SK-N-SH (cell line): Measurements from ENCODE around the gene MAP1LC3A. TPM values are rescaled to one million over a fixed set of nuclear protein-coding genes. Genes with fewer than 3 reads are reported as not detected.
A peak's percentile ranks its signal among the peaks of the same experiment; 100 is the strongest.

Source experiments
- CTCF ChIA-PET: fragments of 300-600, 350-600 bp; formaldehyde crosslinking; extraction: SDS; loops from one replicate; lab custom pipeline; 2021; lab: Yijun Ruan, JAX
- POLR2A ChIA-PET: fragments of 350-600 bp; sonication (Branson Sonifier 250); formaldehyde crosslinking; extraction: SDS; loops from one replicate; lab custom pipeline; 2020; ENCODE audit warnings: antibody characterized with exemption, inconsistent platforms; lab: Yijun Ruan, JAX
- DNase-seq: peaks from one replicate; pipeline ENCODE4 v3.0.0; 2012
- H2AFZ ChIP-seq: fragments of 200-600 bp; sonication (generic); 2 replicates; pipeline ENCODE4 v1.8.1; 2016; ENCODE audit warnings: antibody characterized with exemption, mild to moderate bottlenecking, low read depth
- H3F3A ChIP-seq: fragments of 200-600 bp; sonication (generic); replicated peaks from 2 replicates; pipeline ENCODE3; 2016; ENCODE audit warnings: antibody characterized with exemption, mild to moderate bottlenecking; ENCODE audit not compliant: insufficient read depth
- H3K27ac ChIP-seq, 2 experiments: fragments of 200-500 bp in 1 of 2; fragments of 200-600 bp in 1 of 2; sonication (Bioruptor generic) in 1 of 2; sonication (generic), shearing (Covaris generic) in 1 of 2; 2 replicates each; pipeline versions ENCODE4 v1.5.1 to v1.6.1; 2014 to 2016; ENCODE audit warnings: low read depth in 2 of 2, inconsistent platforms in 1 of 2, low read length in 1 of 2, mild to moderate bottlenecking in 1 of 2, mixed read lengths in 1 of 2
- H3K27me3 ChIP-seq: fragments of 200-600 bp; sonication (generic), shearing (Covaris generic); 2 replicates; pipeline ENCODE4 v1.6.1; 2016; ENCODE audit warnings: mixed run types; ENCODE audit not compliant: insufficient read depth
- H3K36me3 ChIP-seq, 2 experiments: fragments of 200-500 bp in 1 of 2; fragments of 200-600 bp in 1 of 2; sonication (Bioruptor generic) in 1 of 2; sonication (generic) in 1 of 2; replicated peaks in 1 of 2; 2 replicates each; pipeline versions ENCODE3 to v1.5.1; 2014 to 2016; ENCODE audit warnings: low read length in 1 of 2, mild to moderate bottlenecking in 1 of 2; ENCODE audit not compliant: insufficient read depth in 2 of 2, control insufficient read depth in 1 of 2
- H3K4me1 ChIP-seq, 2 experiments: fragments of 200-500 bp in 1 of 2; fragments of 200-600 bp in 1 of 2; sonication (Bioruptor generic) in 1 of 2; sonication (generic), shearing (Covaris generic) in 1 of 2; 2 replicates each; pipeline versions ENCODE4 v1.5.1 to v1.6.1; 2014 to 2016; ENCODE audit warnings: low read depth in 1 of 2, low read length in 1 of 2, mixed run types in 1 of 2; ENCODE audit not compliant: insufficient read depth in 2 of 2, control insufficient read depth in 1 of 2
- H3K4me2 ChIP-seq: fragments of 200-600 bp; sonication (generic), shearing (Covaris generic); 2 replicates; pipeline ENCODE4 v1.6.1; 2017; ENCODE audit warnings: mixed run types
- H3K4me3 ChIP-seq, 2 experiments: fragments of 200-500 bp in 1 of 2; fragments of 200-600 bp in 1 of 2; sonication (Bioruptor generic) in 1 of 2; sonication (generic), shearing (Covaris generic) in 1 of 2; 2 replicates each; pipeline versions ENCODE4 v1.5.1 to v1.8.1; 2014 to 2016; ENCODE audit warnings: low read depth in 2 of 2, inconsistent platforms in 1 of 2, low read length in 1 of 2, mild to moderate bottlenecking in 1 of 2, mixed read lengths in 1 of 2, moderate library complexity in 1 of 2
- H3K79me2 ChIP-seq: fragments of 200-600 bp; sonication (generic); 2 replicates; pipeline ENCODE4 v1.8.1; 2017; ENCODE audit warnings: mild to moderate bottlenecking; ENCODE audit not compliant: insufficient read depth
- H3K9ac ChIP-seq: fragments of 200-600 bp; sonication (generic); 2 replicates; pipeline ENCODE4 v1.6.1; 2017; ENCODE audit warnings: mixed run types
- H3K9me2 ChIP-seq: fragments of 200-600 bp; sonication (generic); 2 replicates; pipeline ENCODE4 v1.6.1; 2017; ENCODE audit warnings: mixed run types
- H3K9me3 ChIP-seq: fragments of 200-600 bp; sonication (generic); 2 replicates; pipeline ENCODE4 v1.6.1; 2017; ENCODE audit warnings: mixed run types, mild to moderate bottlenecking, moderate library complexity
- H4K20me1 ChIP-seq: fragments of 200-600 bp; sonication (generic); 2 replicates; pipeline ENCODE4 v1.6.1; 2017; ENCODE audit warnings: mild to moderate bottlenecking, mixed run types; ENCODE audit not compliant: insufficient read depth
- CTCF ChIP-seq: fragments of 200-600 bp; sonication (generic); IDR thresholded peaks from 2 replicates; pipeline ENCODE4 v1.6.1; 2017; ENCODE audit warnings: antibody characterized with exemption, mild to moderate bottlenecking, moderate library complexity
- ELF1 ChIP-seq: IDR thresholded peaks from 2 replicates; pipeline ENCODE4 v1.4.0; 2012
- EZH2phosphoT487 ChIP-seq: fragments of 200-600 bp; sonication (generic); IDR thresholded peaks from 2 replicates; pipeline ENCODE4 v1.6.1; 2017; ENCODE audit warnings: low read depth, mixed run types, mild to moderate bottlenecking, antibody characterized with exemption, moderate library complexity, borderline replicate concordance
- FOXM1 ChIP-seq: IDR thresholded peaks from 2 replicates; pipeline ENCODE4 v1.4.0; 2012; ENCODE audit warnings: low read depth, mild to moderate bottlenecking
- GATA2 ChIP-seq: sonication (generic); formaldehyde crosslinking; IDR thresholded peaks from 2 replicates; pipeline ENCODE4 v1.5.0; 2020; ENCODE audit warnings: mild to moderate bottlenecking, missing genetic modification reagents
- JUND ChIP-seq: IDR thresholded peaks from 2 replicates; pipeline ENCODE4 v1.4.0; 2012
- MAX ChIP-seq: IDR thresholded peaks from 2 replicates; pipeline ENCODE4 v1.4.0; 2012; ENCODE audit warnings: low read depth
- MEF2A ChIP-seq: IDR thresholded peaks from 2 replicates; pipeline ENCODE4 v1.4.0; 2012; ENCODE audit warnings: low read depth, borderline replicate concordance
- NFIC ChIP-seq: IDR thresholded peaks from 2 replicates; pipeline ENCODE4 v1.4.0; 2012; ENCODE audit warnings: borderline replicate concordance
- NRF1 ChIP-seq: IDR thresholded peaks from 2 replicates; pipeline ENCODE4 v1.6.1; 2012; ENCODE audit warnings: low read depth, mild to moderate bottlenecking, low read length
- RAD21 ChIP-seq: IDR thresholded peaks from 2 replicates; pipeline ENCODE4 v1.6.1; 2012; ENCODE audit warnings: mild to moderate bottlenecking, low read length
- RFX5 ChIP-seq: IDR thresholded peaks from 2 replicates; pipeline ENCODE4 v1.6.1; 2012; ENCODE audit warnings: mild to moderate bottlenecking, improper control_type of control experiment, low read length
- SMC3 ChIP-seq: IDR thresholded peaks from 2 replicates; pipeline ENCODE4 v1.6.1; 2012; ENCODE audit warnings: low read depth, low read length, improper control_type of control experiment
- TAF1 ChIP-seq: IDR thresholded peaks from 2 replicates; pipeline ENCODE4 v1.6.1; 2012; ENCODE audit warnings: low read depth, mild to moderate bottlenecking, low read length, moderate library complexity, borderline replicate concordance
- YY1 ChIP-seq: IDR thresholded peaks from 2 replicates; pipeline ENCODE4 v1.4.0; 2012; ENCODE audit warnings: low read depth, mild to moderate bottlenecking
- WGBS: methylation state at CpG from one replicate; pipeline ENCODE4 v1.1.6; 2017; ENCODE audit warnings: low lambda C conversion rate; 5-methylcytosine and 5-hydroxymethylcytosine counted together
- polyA plus RNA-seq, 3 experiments: library from polyadenylated mRNA; depleted of rRNA; stranded (reverse); fragments of >200 nt; gene quantifications; 2 replicates each; pipeline ENCODE4 v1.2.3, GENCODE V29; 2012
- TF ChIP-seq, protein P1 (sequence below): IDR thresholded peaks from 2 replicates; pipeline ENCODE4; 2012

Gene MAP1LC3A
- polyA plus RNA-seq, 1 of the 3 experiments (the other 2 are of a cell fraction): 24.9 TPM

DNA sequence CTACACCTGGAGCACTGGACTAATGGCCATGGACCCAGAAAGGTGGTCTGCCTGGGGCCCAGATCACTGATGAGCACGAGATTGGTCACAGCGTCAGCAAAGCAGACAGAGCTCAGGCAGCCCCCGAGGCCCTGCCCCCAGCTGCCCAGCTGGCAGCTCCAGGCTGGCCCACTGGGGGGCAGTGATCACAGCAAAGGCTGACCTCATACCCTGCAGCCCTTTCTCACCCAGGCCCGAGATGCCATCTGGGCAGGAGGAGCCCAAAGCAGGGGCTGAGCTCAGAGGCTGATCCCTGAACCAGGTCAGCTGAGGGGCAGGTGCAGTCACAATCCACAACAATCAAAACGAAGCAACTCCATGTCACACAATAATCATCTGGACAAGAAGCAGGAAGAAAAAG is 4.1 kb downstream of the MAP1LC3A start:
- no peaks in the 10 kb centered on the region for H4K20me1 ChIP-seq
- no peaks in the 10 kb centered on the region for H3K9me2 ChIP-seq
- no peak overlapping the region for H3K4me2 ChIP-seq
- H3K27me3 ChIP-seq: no peaks in the 10 kb centered on the region
- no peak overlapping the region for H3K4me3 ChIP-seq
- H3K79me2 ChIP-seq: no peaks in the 10 kb centered on the region
- H2AFZ ChIP-seq: no peak overlapping the region
- 46% methylated on average over 3 of the region's 5 CpGs for WGBS
- H3K9me3 ChIP-seq: no peaks in the 10 kb centered on the region
- H3K36me3 ChIP-seq: peaks cover 0 to 6% of the 10 kb centered on the region in 2 experiments
- peaks cover 0 to 9% of the 10 kb centered on the region in 2 experiments; a peak in 1 of 4 replicates for H3K4me1 ChIP-seq
- no peak overlapping the region for H3K9ac ChIP-seq
- peak; percentile 78 for DNase-seq
- no peak for TF ChIP-seq GATA2 (CRISPR knock-in tag)
- TF ChIP-seq NRF1: no peak
- TF ChIP-seq CTCF: peak; percentile 57
- TF ChIP-seq RAD21: peak; percentile 39
- no peak for TF ChIP-seq FOXM1
- TF ChIP-seq, all 33 proteins: peak for 2
- ChIA-PET CTCF (interaction anchor here (0.7 to 4.4 kb wide), 10 partner anchors 13 to 250 kb away, joined by 3 to 17 read pairs (median 4); no protein-coding TSS in a partner anchor), POLR2A (interaction anchor here (1.7 kb wide), 1 partner anchor 114 kb away, joined by 4 read pairs; the partner anchor contains the start of gene PIGU)
- no peaks in the 10 kb centered on the region for H3F3A ChIP-seq
- no peak overlapping the region for H3K27ac ChIP-seq

- Histone ChIP-seq H3K4me1 (peaks cover 0 to 3% of the 10 kb centered on the region in 2 experiments; a peak in 1 of 4 replicates), H4K20me1 (no peaks in the 10 kb centered on the region), H3K79me2 (no peaks in the 10 kb centered on the region), H3K9ac (no peak overlapping the region), H3K27ac (no peak overlapping the region), H3K4me2 (no peak overlapping the region), H3K9me2 (no peaks in the 10 kb centered on the region), H3K27me3 (no peaks in the 10 kb centered on the region), H3K9me3 (no peaks in the 10 kb centered on the region), H3K4me3 (no peak overlapping the region), H2AFZ (no peak overlapping the region), H3K36me3 (peaks cover 0 to 6% of the 10 kb centered on the region in 2 experiments), H3F3A (peaks cover under 1% of the 10 kb centered on the region)
- DNase-seq: no peak
- 20% methylated on average over 1 of the region's 7 CpGs for WGBS
- CTCF ChIA-PET: interaction anchor here (0.7 to 2.5 kb wide), 3 partner anchors 19 to 252 kb away, joined by 3 to 8 read pairs (median 3); no protein-coding TSS in a partner anchor
- no peak for TF ChIP-seq CTCF
- no peak for TF ChIP-seq SMC3
- no peak for TF ChIP-seq NFIC
- TF ChIP-seq JUND: no peak
- no peak for TF ChIP-seq MEF2A
- TF ChIP-seq YY1: no peak
- no peak for TF ChIP-seq TAF1
- no peak for TF ChIP-seq MAX
- TF ChIP-seq RAD21: no peak
- no peak for TF ChIP-seq FOXM1
- no peak for TF ChIP-seq EZH2phosphoT487
- no peak for TF ChIP-seq RFX5
- TF ChIP-seq, protein P1, sequence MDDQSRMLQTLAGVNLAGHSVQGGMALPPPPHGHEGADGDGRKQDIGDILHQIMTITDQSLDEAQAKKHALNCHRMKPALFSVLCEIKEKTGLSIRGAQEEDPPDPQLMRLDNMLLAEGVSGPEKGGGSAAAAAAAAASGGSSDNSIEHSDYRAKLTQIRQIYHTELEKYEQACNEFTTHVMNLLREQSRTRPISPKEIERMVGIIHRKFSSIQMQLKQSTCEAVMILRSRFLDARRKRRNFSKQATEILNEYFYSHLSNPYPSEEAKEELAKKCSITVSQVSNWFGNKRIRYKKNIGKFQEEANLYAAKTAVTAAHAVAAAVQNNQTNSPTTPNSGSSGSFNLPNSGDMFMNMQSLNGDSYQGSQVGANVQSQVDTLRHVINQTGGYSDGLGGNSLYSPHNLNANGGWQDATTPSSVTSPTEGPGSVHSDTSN: no peak
- TF ChIP-seq ELF1: no peak
- POLR2A ChIA-PET: interaction anchor here (0.6 kb wide), 1 partner anchor 1110 kb away, joined by 3 read pairs; no protein-coding TSS in a partner anchor
Observed at GRCh38 chr20:34564833-34565232, 6.3 kb downstream of the MAP1LC3A start.
